ENCODE data around the gene ULBP1.
"Not testable (repeated sequence)": the region's sequence is repeated elsewhere in the genome, so short reads cannot be mapped to it uniquely, and the experiment has no call there.

The ULBP1 gene

DNA sequence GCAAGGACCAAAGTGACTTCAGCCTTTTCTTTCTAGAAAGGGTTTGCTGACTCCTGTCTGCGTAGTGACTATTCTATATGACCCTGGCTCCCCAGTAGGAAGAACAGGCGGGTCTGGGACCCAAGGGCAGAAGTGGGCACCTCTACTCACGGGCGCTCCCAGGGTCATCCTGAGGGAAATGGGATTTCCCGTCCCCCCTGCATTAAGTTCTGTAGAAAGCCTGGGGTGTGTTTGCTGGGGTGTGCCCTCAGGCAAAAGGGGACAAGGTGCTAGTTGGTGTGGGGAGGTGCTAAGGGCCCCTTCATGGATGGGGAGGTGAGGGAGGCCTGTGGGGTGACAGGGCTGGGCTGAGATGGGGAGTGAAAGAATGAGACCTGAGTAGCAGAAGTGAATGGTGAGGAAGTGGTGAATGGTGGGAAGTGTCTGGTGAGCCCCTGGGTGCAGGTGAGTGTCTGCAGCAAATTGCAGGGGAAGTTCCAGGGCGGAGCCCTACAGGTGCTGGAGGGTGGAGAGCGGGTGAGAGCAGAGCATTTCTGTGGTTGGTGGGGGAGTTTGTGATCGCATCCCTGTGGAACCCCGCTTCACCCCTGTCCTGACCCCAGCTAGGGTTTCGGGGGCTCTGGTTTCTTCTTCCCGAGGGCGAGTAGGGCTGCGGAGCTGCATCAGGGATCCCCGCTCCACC is 40.5 kb downstream of the ULBP1 start:
- no peak for DNase-seq

DNA sequence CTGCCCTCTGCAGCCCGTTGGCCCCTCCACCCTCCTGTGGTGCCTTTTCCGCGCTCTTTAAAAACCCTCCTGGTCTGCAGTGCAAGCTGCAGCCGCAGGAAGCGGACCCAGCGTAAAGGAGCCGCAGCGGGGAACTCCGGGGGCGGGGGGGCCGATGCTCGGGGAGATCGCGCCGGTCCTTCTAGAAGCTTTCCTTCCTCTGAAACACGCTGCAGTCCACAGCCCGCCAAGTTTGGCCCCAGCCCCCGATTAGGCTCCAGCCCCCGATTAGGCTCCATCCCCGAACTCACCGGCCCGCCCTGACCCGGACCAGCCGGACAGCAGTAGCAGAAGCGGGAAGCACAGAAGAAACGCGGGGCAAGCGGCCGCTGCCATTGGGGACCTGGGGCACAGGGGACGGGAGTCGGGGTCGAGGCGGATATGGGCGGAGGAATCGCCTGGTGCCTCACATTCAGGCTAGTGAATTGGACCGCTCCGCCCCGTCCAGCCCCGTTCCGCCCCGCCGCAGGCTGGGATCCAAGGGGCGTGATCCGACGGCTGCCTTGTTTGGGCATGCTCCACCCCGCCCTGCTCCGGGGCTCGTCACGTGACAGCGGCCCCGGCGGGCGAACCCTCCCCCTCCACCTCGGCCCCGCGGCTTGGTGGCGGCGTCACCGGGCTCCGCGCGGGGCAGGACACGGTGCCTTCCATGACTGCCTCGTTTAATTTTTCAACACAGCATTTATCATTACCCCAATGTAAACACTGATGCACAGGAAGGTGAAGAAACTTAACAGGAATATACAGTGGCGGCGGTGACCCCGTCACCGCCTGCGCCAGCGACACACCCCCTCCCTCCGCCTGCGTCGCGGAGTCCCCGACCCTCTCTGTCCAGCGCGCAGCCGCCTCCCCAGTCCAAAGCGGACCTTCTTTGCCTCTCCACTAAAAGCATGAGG is 41.3 kb downstream of the ULBP1 start:
- peak in 54 of 56 donors; percentile 14 to 93 (median 68) for DNase-seq

DNA sequence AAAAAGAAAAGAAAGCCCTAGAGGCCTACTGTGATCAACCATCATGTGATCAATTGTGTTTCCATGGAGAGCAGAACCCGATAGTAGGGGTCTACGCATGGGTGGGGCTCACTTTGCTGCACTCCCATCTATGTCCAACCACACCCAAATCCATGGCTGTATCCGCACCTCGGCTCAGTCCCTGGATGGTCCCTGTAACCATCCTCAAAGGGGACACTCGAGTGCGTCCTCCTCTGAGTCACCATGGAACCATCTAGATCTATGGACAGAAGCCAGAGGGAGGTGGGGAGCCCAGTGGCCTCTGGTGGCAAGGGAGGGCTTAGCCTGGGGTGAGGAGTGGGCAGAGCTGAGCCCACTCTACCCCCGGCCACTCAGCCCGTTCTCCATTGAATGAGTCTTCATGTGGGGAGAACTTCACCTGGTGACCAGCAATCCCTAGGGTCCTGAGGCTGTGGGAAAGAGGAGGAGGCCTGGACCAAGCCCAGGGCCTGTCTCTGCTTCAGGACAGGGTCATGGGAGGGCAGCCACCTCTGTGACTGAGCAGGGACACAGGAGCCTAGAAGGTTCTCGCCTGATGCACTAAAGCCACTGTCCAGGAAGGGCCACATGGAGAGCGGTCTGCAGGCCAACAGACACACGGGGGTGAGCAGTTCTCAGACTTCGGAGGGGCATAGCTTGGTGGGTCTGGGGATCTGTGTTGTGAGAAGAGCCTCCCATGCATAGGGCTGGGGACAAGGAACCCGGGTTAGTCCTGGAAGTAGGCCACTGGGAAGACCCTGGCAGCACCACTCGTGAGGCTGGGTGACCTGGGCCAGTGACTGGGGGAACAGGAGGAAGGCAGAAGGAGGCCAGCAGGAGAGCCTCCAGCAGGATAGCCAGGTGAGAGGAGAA is 42.3 kb downstream of the ULBP1 start:
- no peak for DNase-seq

DNA sequence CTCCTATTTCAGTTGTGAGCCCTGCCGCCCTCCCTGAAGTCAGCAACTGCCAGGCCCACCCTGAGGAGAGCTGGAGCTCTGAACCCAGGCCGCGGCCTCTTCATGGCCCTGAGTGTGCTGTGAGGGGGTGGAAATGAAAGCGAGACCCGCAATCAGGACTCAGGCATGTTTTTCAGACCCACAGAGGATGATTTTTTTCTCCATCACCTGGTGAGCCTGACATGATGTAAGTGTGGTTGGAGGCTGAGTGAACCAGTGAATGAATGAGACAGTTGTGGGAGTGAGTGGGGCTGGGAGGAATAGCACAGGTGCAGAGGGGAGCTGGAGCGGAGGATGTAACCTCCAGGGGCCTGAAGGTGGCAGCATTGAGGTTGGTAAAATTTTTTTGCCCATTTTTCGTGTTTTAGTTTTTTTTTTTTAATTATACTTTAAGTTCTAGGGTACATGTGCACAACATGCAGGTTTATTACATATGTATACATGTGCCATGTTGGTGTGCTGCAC is 43.3 kb downstream of the ULBP1 start:
- DNase-seq: peak in 9 of 56 donors; percentile 3 to 38 (median 22)

DNA sequence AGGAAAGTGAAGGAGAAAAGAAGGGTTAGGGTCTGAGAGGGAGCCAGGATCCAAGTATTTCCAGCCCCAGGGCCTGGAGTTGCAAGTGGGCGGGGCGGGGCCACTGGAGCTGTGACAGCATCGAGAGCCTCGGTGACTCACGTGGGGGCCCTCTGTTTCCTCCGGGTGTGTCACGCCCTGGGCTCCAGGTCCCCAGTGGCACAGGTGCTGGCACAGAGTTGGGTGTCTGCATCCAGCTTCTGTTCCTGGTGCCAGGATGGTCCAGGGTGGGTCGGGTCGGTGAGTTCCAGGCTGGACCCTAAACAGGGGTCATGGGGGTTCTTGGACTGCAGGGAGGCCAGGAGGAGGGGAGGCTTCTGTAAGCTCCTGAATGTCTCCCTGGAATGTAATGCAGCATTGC is 44.8 kb downstream of the ULBP1 start:
- DNase-seq: no peak

DNA sequence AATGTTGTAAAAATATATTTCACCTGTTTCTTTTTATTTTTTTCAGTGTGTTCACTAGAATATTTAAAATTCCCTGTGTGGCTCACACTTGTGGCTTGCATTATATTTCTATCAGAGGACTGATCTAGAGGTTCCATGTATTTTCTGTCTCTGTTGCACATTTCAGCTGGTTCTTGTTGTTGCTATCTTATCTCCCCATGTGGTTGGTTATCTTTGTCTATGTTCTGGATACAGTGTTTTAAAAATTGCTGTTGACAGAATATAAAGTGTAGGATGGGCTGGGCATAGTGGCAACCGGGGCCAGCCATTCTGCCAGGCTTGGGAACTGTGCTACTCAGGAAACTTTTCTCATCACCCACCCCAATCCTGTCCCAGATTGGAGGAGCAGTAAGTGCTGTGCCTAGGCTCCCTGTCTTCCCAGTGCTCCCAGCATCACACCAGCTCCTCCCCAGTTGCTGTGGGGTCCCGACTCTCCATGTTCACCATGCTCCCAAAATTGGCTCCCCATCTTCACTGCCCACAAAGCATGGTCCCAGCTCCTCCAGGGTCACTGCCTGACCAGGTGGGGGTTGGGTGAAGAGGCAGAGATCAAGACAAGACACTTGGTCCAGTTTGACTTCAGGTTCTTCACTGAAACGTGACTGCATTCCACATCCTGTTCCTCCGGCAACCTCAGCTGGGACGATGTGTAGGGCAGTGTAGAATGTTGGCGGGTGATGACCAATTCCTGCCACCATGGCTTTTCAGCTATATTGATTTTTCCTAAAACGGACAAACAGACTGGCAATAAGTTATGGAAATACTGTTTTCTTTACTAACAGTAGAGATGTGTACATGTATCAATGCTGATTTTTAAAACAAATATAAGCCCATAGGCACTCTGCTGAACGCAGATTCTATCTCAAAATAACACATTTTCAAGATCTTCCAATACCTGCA is 49.4 kb downstream of the ULBP1 start:
- DNase-seq: not testable (repeated sequence)

DNA sequence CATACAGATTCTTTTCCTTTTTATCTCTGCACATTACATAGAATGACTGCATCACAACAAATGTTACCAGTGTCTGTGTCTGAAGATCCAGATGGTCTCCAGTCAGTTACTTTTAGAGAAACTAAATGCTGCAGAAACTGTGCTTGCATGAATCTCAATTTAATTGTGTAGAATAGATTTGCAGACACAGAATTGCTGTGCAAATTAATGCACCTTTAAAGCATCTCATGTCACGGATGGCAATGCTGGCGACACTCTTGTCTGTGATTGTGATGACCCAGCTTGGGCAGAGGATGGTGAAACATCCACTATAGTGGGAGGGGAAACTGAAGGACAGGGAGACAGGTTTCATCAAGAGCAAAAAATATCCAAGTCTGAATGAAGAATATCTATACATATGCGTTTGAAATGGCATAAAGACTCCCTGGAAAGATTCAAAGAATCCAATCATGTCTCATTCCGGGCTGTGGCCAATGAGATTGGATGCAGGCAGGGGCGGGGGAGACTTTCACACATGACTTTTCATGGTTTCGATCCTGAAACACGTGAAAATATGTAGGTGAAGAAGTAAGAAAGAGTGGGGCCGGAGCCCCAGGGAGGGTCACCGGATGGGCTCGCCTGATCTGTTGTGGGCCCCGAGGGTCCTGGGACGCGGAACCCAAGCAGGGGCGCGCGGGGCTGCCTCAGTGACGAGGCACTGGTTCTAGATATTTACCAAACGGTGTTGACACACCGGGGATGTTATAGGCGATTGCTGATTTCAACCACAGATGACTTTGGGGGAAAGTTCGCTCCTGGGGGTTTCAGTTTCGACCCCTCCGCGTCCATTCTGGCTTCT is 50.3 kb downstream of the ULBP1 start:
- DNase-seq: not testable (repeated sequence)

DNA sequence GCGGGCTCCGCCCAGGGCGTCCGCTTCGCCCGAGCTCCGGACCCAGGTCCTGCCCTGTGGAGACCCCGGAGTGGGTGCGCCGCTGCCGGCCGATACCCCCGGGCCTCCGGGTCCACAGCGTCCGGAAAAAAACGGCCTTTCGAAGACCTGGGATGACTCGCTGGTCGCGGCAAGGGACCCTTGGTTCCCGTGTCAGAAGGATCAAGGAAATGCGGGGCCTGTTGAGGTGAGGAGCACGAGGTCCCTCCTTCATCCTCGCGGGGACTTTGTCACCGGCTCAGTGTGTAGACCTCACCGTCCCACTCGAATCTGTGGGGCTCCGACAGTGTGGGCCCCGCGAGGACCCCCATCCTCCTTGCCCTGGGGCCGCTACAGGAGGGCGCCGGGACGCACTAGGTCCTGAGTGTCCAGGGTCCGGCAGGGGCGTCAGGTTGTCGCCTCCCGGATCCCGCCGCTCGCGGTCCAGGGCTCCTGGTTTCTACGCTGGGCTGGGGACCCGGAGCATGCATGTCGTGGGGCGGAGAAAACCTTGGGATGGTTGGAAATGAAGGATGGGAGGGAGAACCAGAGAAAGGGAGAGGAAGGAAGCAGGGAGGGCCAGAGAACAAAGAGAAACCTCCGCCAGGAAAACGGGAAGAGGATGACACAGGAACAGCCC is 51.0 kb downstream of the ULBP1 start:
- not testable (repeated sequence) for DNase-seq

DNA sequence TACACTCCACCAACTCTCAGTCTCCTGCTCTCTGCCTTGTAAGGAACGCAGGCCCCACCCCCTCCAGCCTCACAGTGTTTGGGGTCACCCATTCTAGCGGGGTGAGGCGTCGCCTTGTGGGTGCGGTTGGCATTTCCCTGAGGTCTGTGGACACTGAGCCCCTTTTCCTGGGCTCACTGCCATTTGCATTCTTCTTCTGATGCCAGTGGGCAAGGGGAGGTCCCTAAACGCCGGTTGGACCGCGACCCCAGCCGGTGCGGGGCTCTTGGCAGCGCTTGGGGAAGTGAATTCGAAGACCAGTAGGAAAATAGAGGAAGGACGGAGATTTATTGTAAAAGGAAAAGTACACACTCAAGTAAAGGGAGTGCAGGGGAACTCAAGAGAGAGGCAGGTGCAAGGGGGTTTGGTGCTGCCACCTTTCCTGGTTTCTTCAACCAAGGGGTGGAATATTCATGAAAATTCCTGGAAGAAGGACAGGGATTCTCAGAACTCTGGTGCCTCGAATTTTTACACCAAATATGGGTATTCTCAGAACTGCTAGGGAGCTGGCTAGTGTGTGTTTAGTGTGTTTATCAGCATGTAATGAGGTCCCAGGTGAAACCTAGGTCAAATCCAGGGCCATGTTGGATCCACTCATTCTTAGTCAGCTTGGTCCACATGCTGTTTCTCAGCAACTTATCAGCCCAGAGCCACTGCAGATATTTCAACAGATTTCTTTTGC is 51.7 kb downstream of the ULBP1 start:
- DNase-seq: not testable (repeated sequence)

DNA sequence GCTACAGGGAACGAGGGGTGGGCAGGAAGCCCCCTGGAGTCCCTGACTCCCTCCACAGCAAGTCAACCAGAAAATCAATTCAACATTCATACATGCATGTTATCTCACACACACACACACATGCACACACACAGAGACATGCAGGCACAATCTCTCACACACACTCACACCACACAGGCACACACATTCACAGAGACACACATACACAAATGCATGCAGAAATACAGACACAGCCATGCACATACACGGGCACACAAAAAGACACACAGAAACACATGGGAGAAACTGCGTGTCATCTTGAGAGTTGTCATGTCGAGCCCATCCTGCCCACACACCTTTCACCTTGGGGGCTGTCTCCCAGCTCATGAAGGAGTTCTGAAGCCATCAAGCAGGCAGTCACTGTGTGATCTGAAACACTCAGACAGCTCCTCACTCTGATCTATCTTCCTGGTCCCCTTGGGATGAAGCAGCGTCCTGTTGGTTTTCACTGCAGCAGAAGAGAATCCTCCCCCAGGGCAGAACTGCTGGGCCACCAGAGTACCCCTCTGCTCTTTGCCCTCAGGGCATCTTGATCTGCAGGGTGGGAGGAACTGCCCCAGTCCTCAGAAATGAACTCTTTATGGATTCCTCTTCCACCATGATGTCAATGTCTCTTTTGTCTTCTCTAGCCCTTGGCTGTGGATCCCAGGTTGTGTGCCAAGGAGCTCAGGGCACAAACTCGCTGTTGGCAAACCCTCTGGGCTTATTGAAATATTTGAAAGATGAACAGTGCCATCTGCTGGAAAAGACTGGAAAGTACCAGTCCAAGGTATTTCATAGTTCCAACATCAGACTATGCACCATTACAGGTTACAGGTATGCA is 52.8 kb downstream of the ULBP1 start:
- DNase-seq: peak in 51 of 56 donors; percentile 5 to 81 (median 47)

DNA sequence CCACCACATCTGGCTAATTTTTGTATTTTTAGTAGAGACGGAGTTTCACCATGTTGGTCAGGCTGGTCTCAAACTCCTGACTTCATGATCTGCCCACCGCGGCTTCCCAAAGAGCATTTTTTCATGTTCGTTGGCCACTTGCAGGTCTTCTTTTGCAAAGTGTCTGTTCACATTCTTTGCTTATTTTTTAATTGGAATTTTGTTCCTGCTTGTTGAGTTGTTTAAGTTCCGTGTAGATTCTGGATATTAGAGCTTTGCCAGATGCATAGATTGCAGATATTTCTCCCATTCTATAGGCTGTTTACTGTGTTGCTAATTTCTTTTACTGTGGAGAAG is 53.4 kb downstream of the ULBP1 start:
- DNase-seq: not testable (repeated sequence)

DNA sequence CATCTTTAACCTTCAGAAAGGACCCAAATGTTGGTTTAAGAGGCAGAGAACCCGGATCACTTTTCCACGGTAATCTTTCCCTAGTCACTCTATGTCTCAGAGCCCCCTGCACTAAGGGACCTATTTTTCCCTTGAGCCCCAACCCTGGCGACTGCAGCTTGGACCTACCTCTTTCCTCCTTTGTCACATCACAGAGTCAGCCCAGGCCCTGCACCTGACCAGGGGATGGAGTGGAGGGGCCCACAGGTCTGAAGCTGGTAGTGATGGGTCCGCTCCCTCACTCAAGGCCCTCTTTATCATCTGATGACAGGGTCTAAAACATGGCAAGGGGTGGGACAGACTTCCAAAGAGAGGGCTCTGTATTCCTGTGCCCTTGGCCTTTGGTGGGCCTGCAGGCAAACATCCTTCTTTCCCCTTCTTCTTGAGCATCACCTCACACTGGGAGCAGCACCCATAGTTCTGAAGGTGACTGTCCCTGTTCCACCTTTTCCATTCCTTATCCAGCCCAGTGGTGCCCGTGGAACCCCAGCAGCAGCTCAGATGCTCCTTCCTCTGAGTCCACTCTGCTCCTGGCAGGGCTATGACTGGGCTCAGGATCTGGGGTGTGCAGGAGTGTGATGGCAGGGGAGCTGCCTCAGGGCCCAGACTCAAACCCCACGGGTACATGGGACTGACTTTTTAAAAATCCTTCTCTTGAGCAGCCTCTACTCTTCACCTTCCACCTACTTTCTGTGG is 55.3 kb downstream of the ULBP1 start:
- DNase-seq: no peak

DNA sequence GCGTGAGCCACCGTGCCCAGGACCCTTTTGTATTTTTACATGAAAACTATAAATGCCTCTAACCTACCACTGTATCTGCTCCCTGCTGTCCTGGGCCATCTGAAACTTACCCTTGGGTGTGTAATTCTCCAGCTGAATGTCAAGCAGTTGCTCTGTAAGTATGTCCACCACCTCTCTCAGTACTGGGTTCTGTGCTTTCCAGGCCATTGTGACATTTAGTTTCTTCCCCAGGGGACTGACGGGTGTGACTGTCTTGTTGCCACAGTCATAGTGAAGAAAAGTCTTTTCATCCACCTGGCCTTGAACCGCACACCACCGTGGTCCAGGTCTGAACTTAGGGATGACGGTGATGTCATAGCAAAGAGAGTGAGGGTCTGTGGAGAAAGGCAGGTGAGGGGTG is 58.1 kb downstream of the ULBP1 start:
- not testable (repeated sequence) for DNase-seq
